Endothelial cell of umbilical vein (primary cell): ENCODE results near the gene DSCAML1. TPM values are rescaled to one million over a fixed set of nuclear protein-coding genes. Genes with fewer than 3 reads are reported as not detected.

Experiments
- BruUV-seq: library from RNA; stranded (reverse); fragments of 400-500 nt; replicated peaks from 2 replicates; lab custom pipeline; 2021; lab: Mats Ljungman, UMichigan
- CTCF ChIA-PET: fragments of 300-600, 350-600 bp; sonication (Branson Sonifier 250); formaldehyde crosslinking; loops from one replicate; lab custom pipeline; 2021; ENCODE audit warnings: antibody characterized with exemption, inconsistent platforms; lab: Charles Lee
- POLR2A ChIA-PET: fragments of 300-600, 350-600 bp; sonication (Branson Sonifier 250); formaldehyde crosslinking; loops from one replicate; lab custom pipeline; 2021; ENCODE audit warnings: antibody characterized with exemption, inconsistent platforms; lab: Charles Lee
- DNase-seq: peaks from one replicate; pipeline ENCODE4 v3.0.0-alpha.2; 2011; ENCODE audit warnings: low read depth, low spot score
- FAIRE-seq: peaks from 2 replicates; lab custom pipeline; 2011; peaks lifted over from hg19 to GRCh38; lab: Jason Lieb, UNC
- H2AFZ ChIP-seq: 2 replicates; pipeline ENCODE4 v1.6.0; 2012; ENCODE audit warnings: low read depth, low read length, control low read depth, inconsistent platforms
- H3K27ac ChIP-seq: 2 replicates; pipeline ENCODE4 v1.5.1; 2011; ENCODE audit warnings: low read depth, mild to moderate bottlenecking, control low read depth, low read length, moderate library complexity; ENCODE audit not compliant: insufficient read depth
- H3K27me3 ChIP-seq, 2 experiments: 2 replicates each; pipeline versions ENCODE4 v1.6.0 to v1.6.1; 2011; ENCODE audit warnings: low read length in 2 of 2, mixed read lengths in 1 of 2; ENCODE audit not compliant: control insufficient read depth in 2 of 2, insufficient read depth in 2 of 2
- H3K36me3 ChIP-seq, 2 experiments: 2 replicates in 1 of 2; 3 replicates in 1 of 2; pipeline ENCODE4 v1.5.1; 2011; ENCODE audit warnings: low read length in 2 of 2, mild to moderate bottlenecking in 1 of 2, moderate library complexity in 1 of 2; ENCODE audit not compliant: control insufficient read depth in 2 of 2, insufficient read depth in 2 of 2; ENCODE audit errors: extremely low read depth in 1 of 2
- H3K4me1 ChIP-seq: 3 replicates; pipeline ENCODE4 v1.5.1; 2011; ENCODE audit warnings: mild to moderate bottlenecking, low read length; ENCODE audit not compliant: control insufficient read depth, insufficient read depth; ENCODE audit errors: extremely low read depth
- H3K4me2 ChIP-seq: 2 replicates; pipeline ENCODE4 v1.6.1; 2011; ENCODE audit warnings: low read length, control low read depth, mixed read lengths; ENCODE audit not compliant: insufficient read depth
- H3K4me3 ChIP-seq, 3 experiments: fragments of 200-600 bp in 1 of 3; sonication (generic), shearing (Covaris generic) in 1 of 3; replicated peaks in 1 of 3; 2 replicates each; pipeline ENCODE4 v1.5.1; 2011 to 2016; ENCODE audit warnings: control low read depth in 3 of 3, low read length in 3 of 3, mild to moderate bottlenecking in 2 of 3, inconsistent platforms in 1 of 3, low read depth in 1 of 3, moderate library complexity in 1 of 3; ENCODE audit not compliant: insufficient read depth in 1 of 3
- H3K79me2 ChIP-seq: 2 replicates; pipeline ENCODE4 v1.6.0; 2012; ENCODE audit warnings: low read length, inconsistent platforms; ENCODE audit not compliant: control insufficient read depth, insufficient read depth
- H3K9ac ChIP-seq: replicated peaks from 2 replicates; pipeline ENCODE3; 2011; ENCODE audit warnings: low read length, control low read depth; ENCODE audit not compliant: insufficient read depth; ENCODE audit errors: extremely low read depth
- H3K9me1 ChIP-seq: replicated peaks from 3 replicates; pipeline ENCODE4 v1.6.0; 2011; ENCODE audit warnings: mild to moderate bottlenecking, low read length; ENCODE audit not compliant: control insufficient read depth, insufficient read depth; ENCODE audit errors: extremely low read depth
- H3K9me3 ChIP-seq: replicated peaks from 2 replicates; pipeline ENCODE4 v1.5.1; 2012; ENCODE audit warnings: low read length, inconsistent platforms; ENCODE audit not compliant: control insufficient read depth, insufficient read depth
- H4K20me1 ChIP-seq: replicated peaks from 2 replicates; pipeline ENCODE3; 2011; ENCODE audit warnings: mild to moderate bottlenecking, low read length; ENCODE audit not compliant: control insufficient read depth, insufficient read depth; ENCODE audit errors: extremely low read depth
- EZH2 ChIP-seq: IDR thresholded peaks from 2 replicates; pipeline ENCODE4 v1.6.1; 2012; ENCODE audit warnings: borderline replicate concordance, low read depth, mild to moderate bottlenecking, moderate library complexity, low read length, inconsistent platforms; ENCODE audit not compliant: severe bottlenecking
- GATA2 ChIP-seq: IDR thresholded peaks from 2 replicates; pipeline ENCODE4 v1.7.0; 2011; ENCODE audit warnings: low read depth, mild to moderate bottlenecking, moderate library complexity, mixed read lengths, low read length; ENCODE audit not compliant: insufficient read length, insufficient read depth
- JUN ChIP-seq: IDR thresholded peaks from 2 replicates; pipeline ENCODE4 v1.6.1; 2011; ENCODE audit warnings: borderline replicate concordance, low read depth; ENCODE audit not compliant: insufficient read length, insufficient read depth
- POLR2A ChIP-seq: IDR thresholded peaks from 2 replicates; pipeline ENCODE4 v1.6.1; 2012; ENCODE audit warnings: low read depth, mild to moderate bottlenecking, control low read depth, low read length
- POLR2AphosphoS5 ChIP-seq: IDR thresholded peaks from 2 replicates; pipeline ENCODE4 v1.6.1; 2012; ENCODE audit warnings: low read depth, mild to moderate bottlenecking, control low read depth, low read length, moderate library complexity; ENCODE audit not compliant: insufficient read depth
- dilution Hi-C: fragments of 300-500 bp; cut with MboI; formaldehyde crosslinking; loops from one replicate; pipeline ENCODE4 v1.15.0; 2019; ENCODE audit warnings: low sequenced_read_pairs; ENCODE audit not compliant: extremely low pct_ligation_motif_present
- intact Hi-C: fragments of 100-400 bp; cut with micrococcal nuclease; formaldehyde crosslinking; loops from one replicate; pipeline ENCODE4 v1.10.0; 2022
- polyA plus RNA-seq, 4 experiments: library from polyadenylated mRNA; depleted of rRNA in 3 of 4; stranded (reverse) in 3 of 4; unstranded in 1 of 4; fragments of >200 nt; gene quantifications; 2 replicates each; pipeline versions ENCODE4 v1.2.1 to v1.2.3, GENCODE V29; 2011 to 2012; ENCODE audit warnings: missing spikeins in 1 of 4
- total RNA-seq: library from RNA; stranded (reverse); gene quantifications from 2 replicates; pipeline ENCODE4 v1.2.3, GENCODE V29; 2021
- TF ChIP-seq, protein P1 (sequence below), 2 donors: IDR thresholded peaks; 1 replicate in 1 of 2; 2 replicates in 1 of 2; pipeline ENCODE4 v1.5.1; 2011; ENCODE audit warnings: low read length in 2 of 2, mild to moderate bottlenecking in 2 of 2, moderate library complexity in 2 of 2, control low read depth in 1 of 2, inconsistent platforms in 1 of 2, low read depth in 1 of 2; ENCODE audit not compliant: insufficient read depth in 1 of 2; ENCODE audit errors: extremely low read depth in 1 of 2

DSCAML1 gene
- total and polyA plus RNA-seq, 2 donors (not counting 3 experiments of a cell fraction or from before 2014, with no cell fraction given) = not detected

DNA sequence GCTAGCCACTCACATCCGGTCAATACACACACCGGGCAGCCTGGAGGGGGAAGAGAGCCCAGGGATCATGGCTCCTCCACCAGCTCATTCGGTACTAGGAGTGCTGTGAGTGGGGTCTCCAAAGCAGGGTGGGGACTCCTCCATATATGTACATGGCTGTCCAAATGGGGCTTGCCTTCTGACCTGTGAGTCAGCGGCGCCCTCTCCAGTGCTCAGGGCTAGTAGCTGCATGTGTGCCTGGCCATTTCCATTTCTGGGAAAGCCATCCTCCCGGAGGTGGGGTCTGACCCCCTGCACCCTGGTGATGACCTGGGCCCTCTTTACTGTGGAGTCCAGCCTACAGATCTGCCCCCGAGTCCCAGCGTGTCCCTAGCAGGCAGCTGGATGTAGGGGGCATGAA lies 287.5 kb downstream of the DSCAML1 start:
- intact Hi-C loops = no loop called here
- no peak for TF ChIP-seq EZH2
- TF ChIP-seq, protein P1, sequence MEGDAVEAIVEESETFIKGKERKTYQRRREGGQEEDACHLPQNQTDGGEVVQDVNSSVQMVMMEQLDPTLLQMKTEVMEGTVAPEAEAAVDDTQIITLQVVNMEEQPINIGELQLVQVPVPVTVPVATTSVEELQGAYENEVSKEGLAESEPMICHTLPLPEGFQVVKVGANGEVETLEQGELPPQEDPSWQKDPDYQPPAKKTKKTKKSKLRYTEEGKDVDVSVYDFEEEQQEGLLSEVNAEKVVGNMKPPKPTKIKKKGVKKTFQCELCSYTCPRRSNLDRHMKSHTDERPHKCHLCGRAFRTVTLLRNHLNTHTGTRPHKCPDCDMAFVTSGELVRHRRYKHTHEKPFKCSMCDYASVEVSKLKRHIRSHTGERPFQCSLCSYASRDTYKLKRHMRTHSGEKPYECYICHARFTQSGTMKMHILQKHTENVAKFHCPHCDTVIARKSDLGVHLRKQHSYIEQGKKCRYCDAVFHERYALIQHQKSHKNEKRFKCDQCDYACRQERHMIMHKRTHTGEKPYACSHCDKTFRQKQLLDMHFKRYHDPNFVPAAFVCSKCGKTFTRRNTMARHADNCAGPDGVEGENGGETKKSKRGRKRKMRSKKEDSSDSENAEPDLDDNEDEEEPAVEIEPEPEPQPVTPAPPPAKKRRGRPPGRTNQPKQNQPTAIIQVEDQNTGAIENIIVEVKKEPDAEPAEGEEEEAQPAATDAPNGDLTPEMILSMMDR (IDR thresholded peaks at IDR 0.05; ENCODE audit: extremely low read depth in 1 of 2, insufficient read depth in 1 of 2, low read depth in 1 of 2, low read length in 2 of 2) = no peak
- TF ChIP-seq POLR2A = no peak
- TF ChIP-seq POLR2AphosphoS5 = no peak
- FAIRE-seq = no peak

DNA sequence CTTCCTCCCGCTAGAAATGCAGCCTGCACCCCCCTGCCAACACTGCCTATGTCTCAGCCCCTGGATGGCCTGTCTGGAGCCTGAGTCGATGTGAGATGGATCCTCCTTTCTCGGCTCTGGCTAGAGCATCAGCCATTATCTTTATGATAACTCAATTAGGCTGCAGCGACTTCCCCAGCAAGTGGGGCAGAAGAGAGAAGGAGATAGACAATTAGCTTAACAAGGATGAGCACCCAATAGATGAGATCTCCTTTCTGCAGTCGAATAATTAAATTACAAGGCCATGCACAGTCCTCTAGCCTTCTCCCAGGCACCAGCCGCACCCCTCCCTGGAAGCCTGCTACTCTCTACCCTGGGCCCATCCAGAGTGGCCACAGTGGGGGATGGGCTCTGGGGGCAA lies 290.0 kb downstream of the DSCAML1 start:
- Histone ChIP-seq H3K36me3 (no peaks in the 10 kb centered on the region), H3K27ac (no peak overlapping the region), H3K27me3 (no peaks in the 10 kb centered on the region), H3K9me3 (no peaks in the 10 kb centered on the region), H3K4me3 (no peak overlapping the region), H3K9ac (no peak overlapping the region), H3K79me2 (no peaks in the 10 kb centered on the region), H4K20me1 (no peaks in the 10 kb centered on the region), H2AFZ (no peak overlapping the region), H3K4me2 (no peak overlapping the region), H3K9me1 (no peaks in the 10 kb centered on the region), H3K4me1 (no peaks in the 10 kb centered on the region)
- dilution Hi-C loops = no loop called here
- no peak for FAIRE-seq
- no TSS peak for BruUV-seq
- ChIA-PET POLR2A (no interaction called here), CTCF (no interaction called here)
- TF ChIP-seq GATA2 (no peak), JUN (no peak)
- TF ChIP-seq, protein P1 (IDR thresholded peaks at IDR 0.05; ENCODE audit: extremely low read depth in 1 of 2, insufficient read depth in 1 of 2, low read depth in 1 of 2, low read length in 2 of 2) = no peak
- no peak for DNase-seq
- intact Hi-C loops = no loop called here

More for the DNA sequence above, 287.5 kb downstream of the DSCAML1 start:
- no TSS peak for BruUV-seq
- no peaks in the 10 kb centered on the region for H3K4me1 ChIP-seq
- H3K9me3 ChIP-seq = no peaks in the 10 kb centered on the region
- no peaks in the 10 kb centered on the region for H3K27me3 ChIP-seq
- H3K4me2 ChIP-seq = no peak overlapping the region
- no peaks in the 10 kb centered on the region for H3K36me3 ChIP-seq
- no peak overlapping the region for H3K9ac ChIP-seq
- dilution Hi-C loops = no loop called here
- ChIA-PET POLR2A (no interaction called here), CTCF (interaction anchor here (1.4 kb wide), 1 partner anchor 10 kb away, joined by 3 read pairs; no protein-coding TSS in a partner anchor)
- H3K27ac ChIP-seq = no peak overlapping the region
- no peak overlapping the region for H3K4me3 ChIP-seq
- no peak overlapping the region for H2AFZ ChIP-seq
- no peak for DNase-seq
- H3K79me2 ChIP-seq = no peaks in the 10 kb centered on the region
- no peaks in the 10 kb centered on the region for H3K9me1 ChIP-seq
- H4K20me1 ChIP-seq = no peaks in the 10 kb centered on the region
